GM18517 (cell line): ENCODE results near the gene CFAP99.
"Not testable (repeated sequence)": the region's sequence is repeated elsewhere in the genome, so short reads cannot be mapped to it uniquely, and the experiment has no call there.

Source experiments
- ATAC-seq: cut with Tn5 transposase; IDR thresholded peaks from one replicate; pipeline ENCODE4 v1.9.1; 2021; ENCODE audit warnings: mild to moderate bottlenecking, moderate library complexity; ENCODE audit not compliant: unreplicated experiment

The CFAP99 gene

DNA sequence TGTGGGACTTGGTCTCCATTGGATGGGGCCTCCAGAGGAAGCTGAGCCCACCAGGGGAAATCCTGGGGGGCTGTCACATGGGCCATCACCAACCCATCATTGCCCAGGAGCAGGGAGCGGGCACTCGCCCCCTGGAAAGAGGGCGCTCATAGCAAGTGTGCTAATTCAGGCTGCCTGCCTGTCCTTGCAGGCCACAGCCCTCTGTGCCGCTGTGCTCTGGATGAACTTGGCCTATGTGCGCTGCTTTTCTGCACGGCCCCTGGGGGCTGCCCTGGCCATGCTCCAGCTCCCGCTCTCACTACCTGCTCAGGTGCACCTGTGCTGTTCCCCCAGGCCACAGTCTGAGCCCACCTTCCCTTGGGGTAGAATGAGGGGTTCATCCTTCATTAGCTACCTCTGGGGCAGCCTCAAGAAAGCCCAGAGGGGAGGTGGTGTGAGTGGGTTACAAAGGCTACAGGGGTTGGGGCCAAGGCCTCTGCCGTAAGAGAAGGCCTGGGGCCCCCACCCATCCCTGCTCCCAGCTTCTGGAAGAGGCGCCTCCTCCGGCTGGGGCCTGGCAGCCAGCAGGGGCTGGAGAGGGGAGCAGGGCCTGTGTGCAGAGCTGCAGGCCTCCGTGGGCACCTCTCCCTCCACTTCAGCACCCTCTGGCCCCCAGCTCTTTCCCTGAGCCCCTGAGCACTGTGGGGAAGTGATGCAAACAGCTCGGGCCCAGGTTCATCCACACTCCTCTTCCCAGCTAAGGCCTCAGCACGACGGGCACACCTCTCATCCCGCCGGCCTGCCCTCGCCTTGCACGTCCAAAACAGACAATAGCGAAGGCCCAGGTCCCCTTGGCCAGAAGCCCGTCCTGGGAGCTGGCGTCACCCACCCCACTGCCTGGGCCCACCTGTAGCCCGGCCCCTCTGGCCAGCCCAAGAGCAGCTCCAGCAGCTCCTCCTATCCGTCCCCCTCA, 8.9 kb downstream of the CFAP99 start:
- ATAC-seq, result no peak

GRCh38 chr4:2428496-2429213, 9.9 kb downstream of the CFAP99 start:
- no peak for ATAC-seq

DNA sequence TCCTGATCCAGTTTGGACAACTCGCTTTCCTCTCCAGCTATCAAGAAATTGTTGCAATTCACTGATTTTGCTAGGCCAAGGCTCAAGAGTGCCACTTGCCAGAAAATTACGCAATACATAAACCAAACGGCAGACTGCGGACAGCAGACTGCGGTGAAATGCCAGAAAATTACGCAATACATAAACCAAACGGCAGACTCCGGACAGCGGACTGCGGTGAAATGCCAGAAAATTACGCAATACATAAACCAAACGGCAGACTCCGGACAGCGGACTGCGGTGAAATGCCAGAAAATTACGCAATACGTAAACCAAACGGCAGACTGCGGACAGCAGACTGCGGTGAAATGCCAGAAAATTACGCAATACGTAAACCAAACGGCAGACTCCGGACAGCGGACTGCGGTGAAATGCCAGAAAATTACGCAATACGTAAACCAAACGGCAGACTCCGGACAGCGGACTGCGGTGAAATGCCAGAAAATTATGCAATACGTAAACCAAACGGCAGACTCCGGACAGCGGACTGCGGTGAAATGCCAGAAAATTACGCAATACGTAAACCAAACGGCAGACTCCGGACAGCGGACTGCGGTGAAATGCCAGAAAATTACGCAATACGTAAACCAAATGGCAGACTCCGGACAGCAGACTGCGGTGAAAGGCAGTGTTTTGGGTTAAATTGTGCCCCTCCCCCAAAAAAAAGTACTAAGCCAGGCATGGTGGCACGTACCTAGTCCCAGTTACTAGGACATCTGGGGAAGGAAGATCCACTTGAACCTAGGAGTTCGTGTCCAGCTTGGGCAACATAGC, 11.4 kb downstream of the CFAP99 start:
- not testable (repeated sequence) for ATAC-seq

GRCh38 chr4:2432004-2432403, 13.2 kb downstream of the CFAP99 start:
- ATAC-seq, result no peak

- no peak for ATAC-seq
Measured at GRCh38 chr4:2432991-2433530, 14.3 kb downstream of the CFAP99 start.

DNA sequence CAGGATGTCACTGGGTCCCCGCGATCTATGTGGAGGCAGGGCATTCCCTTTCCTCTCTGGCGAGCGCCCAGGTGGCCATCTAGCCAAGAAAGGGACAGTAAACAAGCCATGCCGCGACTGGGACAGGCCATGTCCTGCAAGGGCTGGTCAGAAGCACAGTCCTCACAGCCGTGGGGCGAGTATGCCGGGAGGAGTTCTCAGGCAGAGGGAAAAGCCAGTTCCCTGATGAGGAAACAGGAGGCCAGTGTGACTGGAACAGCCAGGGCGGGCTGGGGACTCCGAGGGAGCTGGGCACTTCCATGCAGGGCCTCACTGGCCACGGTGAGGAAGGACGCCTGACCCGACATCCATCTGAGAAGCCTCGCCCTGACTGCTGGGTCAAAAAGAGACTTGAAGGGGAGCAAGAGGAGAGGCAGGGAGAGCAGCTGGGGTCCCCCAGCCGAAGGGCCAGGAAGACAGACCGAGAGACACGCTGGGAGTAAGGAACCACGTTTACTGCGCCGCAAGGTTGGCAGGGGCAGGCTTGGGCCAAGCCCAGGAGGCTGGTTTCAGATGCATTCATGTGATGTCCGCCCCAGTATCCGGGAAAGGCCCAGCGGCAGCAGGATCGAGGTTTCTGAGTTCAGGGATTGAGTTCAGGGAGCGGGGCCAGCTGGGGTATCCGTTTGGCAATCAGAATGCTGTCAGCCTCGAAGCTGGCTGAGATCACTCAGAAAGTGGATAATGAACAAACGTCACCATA, 15.0 kb downstream of the CFAP99 start:
- no peak for ATAC-seq

DNA sequence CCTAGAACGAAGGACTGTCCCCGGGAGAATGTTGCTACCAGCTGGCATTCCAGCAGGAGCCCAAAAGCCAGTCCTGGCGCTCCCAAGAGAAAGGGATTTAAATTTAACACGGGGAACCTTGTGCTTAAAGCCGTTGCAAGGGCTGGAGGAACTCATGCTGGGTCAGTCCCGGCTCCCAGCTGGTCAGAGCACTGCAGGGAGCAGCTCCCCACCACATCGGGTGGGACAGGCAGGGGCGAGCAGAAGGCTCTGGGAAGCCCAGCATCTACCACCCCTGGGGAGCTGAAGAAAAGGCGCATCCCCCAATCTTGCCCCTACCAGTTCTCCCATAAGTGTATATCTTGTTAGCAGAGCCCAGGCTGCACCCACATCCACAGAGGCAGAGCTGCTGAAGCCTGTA, 15.7 kb downstream of the CFAP99 start:
- ATAC-seq, result no peak

DNA sequence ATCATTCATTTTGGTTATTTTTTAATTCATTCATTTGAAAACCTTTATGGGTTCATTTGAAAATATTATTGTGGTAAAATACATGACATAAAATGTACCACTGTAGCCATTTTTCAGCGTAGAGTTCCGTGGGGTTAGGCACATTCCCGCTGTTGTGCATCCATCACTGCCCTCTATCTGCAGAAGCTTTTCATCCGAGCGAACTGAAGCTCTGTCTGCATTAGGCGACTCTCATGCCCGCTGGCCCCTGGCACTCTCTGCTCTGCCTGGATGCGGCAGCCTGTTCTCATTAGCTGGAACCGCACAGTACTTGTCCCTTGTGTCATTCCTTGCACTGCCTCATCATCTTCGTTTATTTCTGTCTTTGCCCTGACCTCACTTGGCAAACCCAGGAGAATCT, 17.5 kb downstream of the CFAP99 start:
- no peak for ATAC-seq

GRCh38 chr4:2436761-2437474, 18.2 kb downstream of the CFAP99 start:
- no peak for ATAC-seq

- ATAC-seq, result no peak
Measured at GRCh38 chr4:2437475-2438215, 18.9 kb downstream of the CFAP99 start.

GRCh38 chr4:2438822-2439718, 20.3 kb downstream of the CFAP99 start:
- no peak for ATAC-seq

GRCh38 chr4:2441393-2442174, 22.8 kb downstream of the CFAP99 start:
- ATAC-seq, result peak; percentile 63

DNA sequence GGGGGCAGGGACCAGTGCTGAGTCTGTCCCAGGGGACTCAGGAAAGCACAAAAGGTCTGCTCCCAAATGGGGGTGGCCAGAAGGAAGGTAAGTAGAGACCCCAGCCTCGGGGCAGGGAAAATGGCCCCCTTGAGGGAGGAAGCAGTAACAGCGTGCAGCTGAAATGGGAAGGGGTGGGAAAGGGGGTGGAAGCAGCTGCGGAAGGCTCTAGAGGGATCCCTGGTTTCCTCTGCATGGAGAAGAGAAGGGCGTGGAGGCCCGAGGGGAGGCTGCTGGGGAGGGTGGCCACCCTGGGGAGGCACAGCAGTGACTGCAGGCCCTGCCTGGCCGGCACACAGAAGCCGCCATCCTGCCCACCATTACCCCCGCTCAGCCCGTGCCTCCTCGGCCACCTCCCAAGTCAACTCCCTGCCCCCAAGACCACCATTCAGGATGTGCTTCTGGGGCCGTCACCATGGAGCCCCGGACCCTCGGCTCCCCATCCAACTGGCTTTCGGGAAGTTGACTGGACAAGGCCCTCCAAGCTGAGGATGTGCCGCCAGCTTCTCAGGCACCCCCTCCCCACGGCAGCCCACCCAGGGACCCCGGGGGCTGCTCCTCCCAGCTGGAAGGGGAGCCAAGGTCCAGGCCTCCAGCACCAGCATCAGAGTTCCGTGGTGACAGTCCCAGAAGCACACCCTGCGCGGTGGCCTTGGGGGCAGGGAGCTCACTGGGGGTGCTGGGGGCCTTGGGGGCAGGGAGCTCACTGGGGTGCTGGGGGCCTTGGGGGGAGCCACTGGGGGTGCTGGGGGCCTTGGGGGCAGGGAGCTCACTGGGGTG, 23.6 kb downstream of the CFAP99 start:
- no peak for ATAC-seq

DNA sequence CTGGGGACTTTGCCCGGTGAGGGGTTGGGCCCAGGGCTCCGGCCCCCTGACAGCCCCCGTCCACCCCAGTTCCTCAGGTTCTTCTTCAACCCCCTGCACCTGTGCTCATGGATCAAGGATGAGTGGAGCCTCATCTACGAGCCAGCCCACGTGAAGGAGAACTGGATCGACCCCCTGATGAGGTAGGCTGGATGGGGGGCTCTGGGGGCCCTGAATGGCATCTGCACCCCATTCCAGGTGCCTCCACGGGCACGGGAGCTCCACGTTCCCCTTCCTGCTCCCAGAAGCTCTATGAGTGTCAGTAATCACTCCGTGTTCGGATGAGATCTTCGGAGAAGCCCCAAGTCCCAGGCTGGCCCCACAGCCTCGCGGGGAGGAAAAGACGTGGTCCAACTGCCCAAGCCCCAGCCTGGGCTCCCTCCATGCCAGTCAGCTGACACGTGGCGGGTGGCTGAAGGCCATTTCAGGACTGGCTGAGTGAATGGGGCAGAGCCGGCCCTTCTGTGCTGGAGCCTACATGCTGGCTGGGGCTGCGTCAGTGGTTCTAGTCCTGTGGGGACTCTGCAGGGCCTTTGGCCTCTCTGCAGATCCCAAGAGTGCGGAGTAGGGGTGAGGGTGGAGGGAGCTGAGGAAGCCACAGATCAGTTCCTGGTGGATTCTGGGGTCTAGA, 24.4 kb downstream of the CFAP99 start:
- no peak for ATAC-seq

- ATAC-seq, result no peak
Measured at GRCh38 chr4:2443956-2444740, 25.4 kb downstream of the CFAP99 start.
